Loucy (cell line): Measurements from ENCODE around the gene CACNA1C.

Source experiments
- H2AFZ ChIP-seq: fragments of 200-600 bp; sonication (generic); 2 replicates; pipeline ENCODE4 v1.6.0; 2016; ENCODE audit warnings: antibody characterized with exemption, mild to moderate bottlenecking, low read length, moderate library complexity
- H3F3A ChIP-seq: fragments of 200-600 bp; 2 replicates; pipeline ENCODE4 v1.6.0; 2016; ENCODE audit warnings: antibody characterized with exemption, low read depth, mild to moderate bottlenecking
- H3K27me3 ChIP-seq: fragments of 200-600 bp; sonication (generic); 2 replicates; pipeline ENCODE4 v1.6.1; 2014; ENCODE audit warnings: low read length, mild to moderate bottlenecking; ENCODE audit not compliant: insufficient read depth, poor library complexity, severe bottlenecking
- H3K36me3 ChIP-seq: fragments of 200-600 bp; sonication (generic); 2 replicates; pipeline ENCODE4 v1.6.1; 2016; ENCODE audit warnings: low read length; ENCODE audit not compliant: insufficient read depth
- H3K4me1 ChIP-seq: fragments of 200-600 bp; sonication (generic); 2 replicates; pipeline ENCODE4 v1.5.1; 2014; ENCODE audit warnings: low read length, mild to moderate bottlenecking; ENCODE audit not compliant: insufficient read depth, poor library complexity, severe bottlenecking
- H3K4me2 ChIP-seq: fragments of 200-600 bp; sonication (generic); 2 replicates; pipeline ENCODE4 v1.6.0; 2014; ENCODE audit warnings: antibody characterized with exemption, low read length, low read depth, mild to moderate bottlenecking; ENCODE audit not compliant: poor library complexity, severe bottlenecking
- H3K4me3 ChIP-seq: fragments of 200-600 bp; sonication (generic); 2 replicates; pipeline ENCODE4 v1.5.1; 2014; ENCODE audit warnings: low read length, mild to moderate bottlenecking, mixed read lengths; ENCODE audit not compliant: poor library complexity, severe bottlenecking
- H3K79me2 ChIP-seq: fragments of 200-600 bp; sonication (generic); 2 replicates; pipeline ENCODE4 v1.6.1; 2014; ENCODE audit warnings: low read length; ENCODE audit not compliant: insufficient read depth
- H3K9ac ChIP-seq: fragments of 200-600 bp; sonication (generic); 2 replicates; pipeline ENCODE4 v1.6.0; 2014; ENCODE audit warnings: mild to moderate bottlenecking, low read depth, low read length, moderate library complexity; ENCODE audit not compliant: poor library complexity, severe bottlenecking
- H3K9me2 ChIP-seq: fragments of 200-600 bp; sonication (generic); replicated peaks from 2 replicates; pipeline ENCODE4 v1.6.1; 2016; ENCODE audit warnings: low read depth, low read length, mixed read lengths
- H3K9me3 ChIP-seq: fragments of 200-600 bp; sonication (generic); 2 replicates; pipeline ENCODE4 v1.6.1; 2014; ENCODE audit warnings: mild to moderate bottlenecking, antibody characterized with exemption, low read length, low read depth; ENCODE audit not compliant: insufficient read depth
- H4K20me1 ChIP-seq: fragments of 200-600 bp; sonication (generic); 2 replicates; pipeline ENCODE4 v1.6.0; 2014; ENCODE audit warnings: antibody characterized with exemption, low read length, mild to moderate bottlenecking; ENCODE audit not compliant: insufficient read depth, poor library complexity, severe bottlenecking
- CTCF ChIP-seq: fragments of 200-600 bp; sonication (generic); conservative IDR thresholded peaks from 2 replicates; pipeline ENCODE4 v1.5.1; 2014; ENCODE audit warnings: mild to moderate bottlenecking, antibody characterized with exemption, low read length
- EZH2phosphoT487 ChIP-seq: fragments of 200-600 bp; IDR thresholded peaks from 2 replicates; pipeline ENCODE4 v1.6.1; 2018; ENCODE audit warnings: antibody characterized with exemption, mild to moderate bottlenecking, moderate library complexity, borderline replicate concordance

CACNA1C gene

GRCh38 chr12:2698566-2698965 is 645.8 kb downstream of the CACNA1C start:
- no peaks in the 10 kb centered on the region for H3K27me3 ChIP-seq
- no peak overlapping the region for H2AFZ ChIP-seq
- TF ChIP-seq CTCF (no peak), EZH2phosphoT487 (no peak)
- no peak overlapping the region for H3K4me3 ChIP-seq
- no peak overlapping the region for H3K4me2 ChIP-seq
- H3F3A ChIP-seq, result no peaks in the 10 kb centered on the region
- no peaks in the 10 kb centered on the region for H4K20me1 ChIP-seq
- no peaks in the 10 kb centered on the region for H3K79me2 ChIP-seq
- no peaks in the 10 kb centered on the region for H3K36me3 ChIP-seq
- no peak overlapping the region for H3K9ac ChIP-seq
- H3K9me2 ChIP-seq, result no peaks in the 10 kb centered on the region
- H3K9me3 ChIP-seq, result no peaks in the 10 kb centered on the region
- peaks cover 3% of the 10 kb centered on the region for H3K4me1 ChIP-seq

GRCh38 chr12:2710701-2711100 is 657.9 kb downstream of the CACNA1C start:
- H3K27me3 ChIP-seq, result peaks cover 6% of the 10 kb centered on the region
- no peak overlapping the region for H2AFZ ChIP-seq
- H3K79me2 ChIP-seq, result no peaks in the 10 kb centered on the region
- H3K4me3 ChIP-seq, result no peak overlapping the region
- H3K4me1 ChIP-seq, result no peaks in the 10 kb centered on the region
- no peaks in the 10 kb centered on the region for H3K9me3 ChIP-seq
- TF ChIP-seq CTCF (no peak), EZH2phosphoT487 (no peak)
- no peaks in the 10 kb centered on the region for H3K36me3 ChIP-seq
- H3K9me2 ChIP-seq, result no peaks in the 10 kb centered on the region
- H3K4me2 ChIP-seq, result no peak overlapping the region
- no peaks in the 10 kb centered on the region for H3F3A ChIP-seq
- H3K9ac ChIP-seq, result no peak overlapping the region
- H4K20me1 ChIP-seq, result no peaks in the 10 kb centered on the region

- Histone ChIP-seq H3K4me2 (no peak overlapping the region), H3K9me3 (no peaks in the 10 kb centered on the region), H3K9me2 (no peaks in the 10 kb centered on the region), H2AFZ (no peak overlapping the region), H3F3A (no peaks in the 10 kb centered on the region), H3K4me1 (no peaks in the 10 kb centered on the region), H3K79me2 (no peaks in the 10 kb centered on the region), H3K36me3 (no peaks in the 10 kb centered on the region), H3K27me3 (no peaks in the 10 kb centered on the region), H3K4me3 (no peak overlapping the region), H4K20me1 (no peaks in the 10 kb centered on the region), H3K9ac (no peak overlapping the region)
- TF ChIP-seq EZH2phosphoT487, result no peak
- no peak for TF ChIP-seq CTCF
These were observed 666.6 kb downstream of the CACNA1C start for GRCh38 chr12:2719392-2719791.
